Endothelial cell of umbilical vein (primary cell): Measurements from ENCODE around the gene RAB7A. TPM values are rescaled to one million over a fixed set of nuclear protein-coding genes. Genes with fewer than 3 reads are reported as not detected.

Experiments
- BruUV-seq: library from RNA; stranded (reverse); fragments of 400-500 nt; replicated peaks from 2 replicates; lab custom pipeline; 2021; lab: Mats Ljungman, UMichigan
- CTCF ChIA-PET: fragments of 300-600, 350-600 bp; sonication (Branson Sonifier 250); formaldehyde crosslinking; loops from one replicate; lab custom pipeline; 2021; ENCODE audit warnings: antibody characterized with exemption, inconsistent platforms; lab: Charles Lee
- POLR2A ChIA-PET: fragments of 300-600, 350-600 bp; sonication (Branson Sonifier 250); formaldehyde crosslinking; loops from one replicate; lab custom pipeline; 2021; ENCODE audit warnings: antibody characterized with exemption, inconsistent platforms; lab: Charles Lee
- DNase-seq: peaks from one replicate; pipeline ENCODE4 v3.0.0-alpha.2; 2011; ENCODE audit warnings: low read depth, low spot score
- FAIRE-seq: peaks from 2 replicates; lab custom pipeline; 2011; peaks lifted over from hg19 to GRCh38; lab: Jason Lieb, UNC
- H2AFZ ChIP-seq: 2 replicates; pipeline ENCODE4 v1.6.0; 2012; ENCODE audit warnings: low read depth, low read length, control low read depth, inconsistent platforms
- H3K27ac ChIP-seq: 2 replicates; pipeline ENCODE4 v1.5.1; 2011; ENCODE audit warnings: low read depth, mild to moderate bottlenecking, control low read depth, low read length, moderate library complexity; ENCODE audit not compliant: insufficient read depth
- H3K27me3 ChIP-seq, 2 experiments: 2 replicates each; pipeline versions ENCODE4 v1.6.0 to v1.6.1; 2011; ENCODE audit warnings: low read length in 2 of 2, mixed read lengths in 1 of 2; ENCODE audit not compliant: control insufficient read depth in 2 of 2, insufficient read depth in 2 of 2
- H3K36me3 ChIP-seq, 2 experiments: 2 replicates in 1 of 2; 3 replicates in 1 of 2; pipeline ENCODE4 v1.5.1; 2011; ENCODE audit warnings: low read length in 2 of 2, mild to moderate bottlenecking in 1 of 2, moderate library complexity in 1 of 2; ENCODE audit not compliant: control insufficient read depth in 2 of 2, insufficient read depth in 2 of 2; ENCODE audit errors: extremely low read depth in 1 of 2
- H3K4me1 ChIP-seq: 3 replicates; pipeline ENCODE4 v1.5.1; 2011; ENCODE audit warnings: mild to moderate bottlenecking, low read length; ENCODE audit not compliant: control insufficient read depth, insufficient read depth; ENCODE audit errors: extremely low read depth
- H3K4me2 ChIP-seq: 2 replicates; pipeline ENCODE4 v1.6.1; 2011; ENCODE audit warnings: low read length, control low read depth, mixed read lengths; ENCODE audit not compliant: insufficient read depth
- H3K4me3 ChIP-seq, 3 experiments: fragments of 200-600 bp in 1 of 3; sonication (generic), shearing (Covaris generic) in 1 of 3; replicated peaks in 1 of 3; 2 replicates each; pipeline ENCODE4 v1.5.1; 2011 to 2016; ENCODE audit warnings: control low read depth in 3 of 3, low read length in 3 of 3, mild to moderate bottlenecking in 2 of 3, inconsistent platforms in 1 of 3, low read depth in 1 of 3, moderate library complexity in 1 of 3; ENCODE audit not compliant: insufficient read depth in 1 of 3
- H3K79me2 ChIP-seq: 2 replicates; pipeline ENCODE4 v1.6.0; 2012; ENCODE audit warnings: low read length, inconsistent platforms; ENCODE audit not compliant: control insufficient read depth, insufficient read depth
- H3K9ac ChIP-seq: replicated peaks from 2 replicates; pipeline ENCODE3; 2011; ENCODE audit warnings: low read length, control low read depth; ENCODE audit not compliant: insufficient read depth; ENCODE audit errors: extremely low read depth
- H3K9me1 ChIP-seq: replicated peaks from 3 replicates; pipeline ENCODE4 v1.6.0; 2011; ENCODE audit warnings: mild to moderate bottlenecking, low read length; ENCODE audit not compliant: control insufficient read depth, insufficient read depth; ENCODE audit errors: extremely low read depth
- H3K9me3 ChIP-seq: replicated peaks from 2 replicates; pipeline ENCODE4 v1.5.1; 2012; ENCODE audit warnings: low read length, inconsistent platforms; ENCODE audit not compliant: control insufficient read depth, insufficient read depth
- H4K20me1 ChIP-seq: replicated peaks from 2 replicates; pipeline ENCODE3; 2011; ENCODE audit warnings: mild to moderate bottlenecking, low read length; ENCODE audit not compliant: control insufficient read depth, insufficient read depth; ENCODE audit errors: extremely low read depth
- CTCF ChIP-seq, 2 donors: IDR thresholded peaks; 1 replicate in 1 of 2; 2 replicates in 1 of 2; pipeline ENCODE4 v1.5.1; 2011; ENCODE audit warnings: low read length in 2 of 2, mild to moderate bottlenecking in 2 of 2, moderate library complexity in 2 of 2, control low read depth in 1 of 2, inconsistent platforms in 1 of 2, low read depth in 1 of 2; ENCODE audit not compliant: insufficient read depth in 1 of 2; ENCODE audit errors: extremely low read depth in 1 of 2
- EZH2 ChIP-seq: IDR thresholded peaks from 2 replicates; pipeline ENCODE4 v1.6.1; 2012; ENCODE audit warnings: borderline replicate concordance, low read depth, mild to moderate bottlenecking, moderate library complexity, low read length, inconsistent platforms; ENCODE audit not compliant: severe bottlenecking
- FOS ChIP-seq: IDR thresholded peaks from 2 replicates; pipeline ENCODE4 v1.6.1; 2011; ENCODE audit warnings: mild to moderate bottlenecking, low read length, moderate library complexity, borderline replicate concordance; ENCODE audit not compliant: insufficient read depth
- GATA2 ChIP-seq: IDR thresholded peaks from 2 replicates; pipeline ENCODE4 v1.7.0; 2011; ENCODE audit warnings: low read depth, mild to moderate bottlenecking, moderate library complexity, mixed read lengths, low read length; ENCODE audit not compliant: insufficient read length, insufficient read depth
- JUN ChIP-seq: IDR thresholded peaks from 2 replicates; pipeline ENCODE4 v1.6.1; 2011; ENCODE audit warnings: borderline replicate concordance, low read depth; ENCODE audit not compliant: insufficient read length, insufficient read depth
- MAX ChIP-seq: IDR thresholded peaks from 2 replicates; pipeline ENCODE4 v1.6.1; 2011; ENCODE audit not compliant: insufficient read depth, insufficient read length
- MYC ChIP-seq: IDR thresholded peaks from one replicate; pipeline ENCODE4 v1.6.1; 2011; ENCODE audit warnings: mild to moderate bottlenecking, low read depth, low read length
- POLR2A ChIP-seq: IDR thresholded peaks from 2 replicates; pipeline ENCODE4 v1.6.1; 2012; ENCODE audit warnings: low read depth, mild to moderate bottlenecking, control low read depth, low read length
- POLR2AphosphoS5 ChIP-seq: IDR thresholded peaks from 2 replicates; pipeline ENCODE4 v1.6.1; 2012; ENCODE audit warnings: low read depth, mild to moderate bottlenecking, control low read depth, low read length, moderate library complexity; ENCODE audit not compliant: insufficient read depth
- dilution Hi-C: fragments of 300-500 bp; cut with MboI; formaldehyde crosslinking; loops from one replicate; pipeline ENCODE4 v1.15.0; 2019; ENCODE audit warnings: low sequenced_read_pairs; ENCODE audit not compliant: extremely low pct_ligation_motif_present
- intact Hi-C: fragments of 100-400 bp; cut with micrococcal nuclease; formaldehyde crosslinking; loops from one replicate; pipeline ENCODE4 v1.10.0; 2022
- polyA plus RNA-seq, 4 experiments: library from polyadenylated mRNA; depleted of rRNA in 3 of 4; stranded (reverse) in 3 of 4; unstranded in 1 of 4; fragments of >200 nt; gene quantifications; 2 replicates each; pipeline versions ENCODE4 v1.2.1 to v1.2.3, GENCODE V29; 2011 to 2012; ENCODE audit warnings: missing spikeins in 1 of 4
- total RNA-seq: library from RNA; stranded (reverse); gene quantifications from 2 replicates; pipeline ENCODE4 v1.2.3, GENCODE V29; 2021

RAB7A gene
- total and polyA plus RNA-seq, 2 donors (not counting 3 experiments of a cell fraction or from before 2014, with no cell fraction given) = 243 to 262 TPM

DNA sequence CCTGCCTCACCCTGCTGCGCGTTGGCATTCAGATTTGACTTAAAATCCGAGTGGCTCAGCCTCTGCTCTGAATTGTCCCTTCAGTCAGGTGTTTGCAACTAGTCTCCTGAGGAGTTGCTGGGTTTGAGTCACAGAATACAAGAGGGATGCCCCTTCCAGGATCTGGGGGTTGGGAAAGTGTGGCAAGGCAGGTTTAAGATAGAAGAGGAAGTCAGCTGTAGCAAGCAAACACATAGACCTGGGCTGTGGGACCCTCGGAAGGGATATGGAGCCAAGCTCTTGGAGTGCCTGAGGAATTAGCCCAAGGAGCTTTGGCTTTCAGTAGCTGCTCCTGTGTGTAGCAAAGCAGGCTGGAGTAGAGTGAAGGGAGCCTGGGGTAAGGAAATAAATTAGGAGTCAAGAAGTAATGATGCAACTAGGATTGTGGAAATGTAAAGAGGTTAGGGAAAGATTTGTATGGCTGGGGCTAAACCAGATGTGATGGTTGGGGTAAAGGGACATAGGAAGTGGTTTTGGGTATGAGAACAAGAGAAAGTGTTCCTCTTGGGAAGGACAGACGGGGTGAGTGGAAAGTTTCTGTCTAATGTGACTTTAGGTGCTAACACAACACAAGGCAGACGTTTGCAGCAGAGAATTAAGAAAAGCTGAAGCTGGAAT lies 41.2 kb downstream of the RAB7A start:
- H3K4me1 ChIP-seq = no peaks in the 10 kb centered on the region
- H3K9ac ChIP-seq = no peak overlapping the region
- FAIRE-seq = no peak
- peaks cover 95% of the 10 kb centered on the region for H3K79me2 ChIP-seq
- H3K4me2 ChIP-seq = no peak overlapping the region
- H3K27ac ChIP-seq = no peak overlapping the region
- intact Hi-C loops = no loop called here
- DNase-seq = no peak
- POLR2A ChIA-PET = no interaction called here
- no peak overlapping the region for H2AFZ ChIP-seq
- CTCF ChIA-PET = interaction anchor here (0.9 to 2.3 kb wide), 3 partner anchors 8 to 87 kb away, joined by 4 to 8 read pairs (median 6); no protein-coding TSS in a partner anchor
- TF ChIP-seq MYC (no peak), MAX (no peak), EZH2 (no peak), GATA2 (no peak), POLR2A (no peak), FOS (no peak), CTCF (IDR thresholded peaks at IDR 0.05; ENCODE audit: extremely low read depth in 1 of 2, insufficient read depth in 1 of 2, low read depth in 1 of 2, low read length in 2 of 2) (no peak), JUN (no peak), POLR2AphosphoS5 (no peak)
- H3K9me1 ChIP-seq = no peaks in the 10 kb centered on the region
- no peaks in the 10 kb centered on the region for H3K36me3 ChIP-seq
- dilution Hi-C loops = no loop called here
- H4K20me1 ChIP-seq = peaks cover 17% of the 10 kb centered on the region
- BruUV-seq = no TSS peak
- H3K9me3 ChIP-seq = no peaks in the 10 kb centered on the region
- no peak overlapping the region for H3K4me3 ChIP-seq
- H3K27me3 ChIP-seq = no peaks in the 10 kb centered on the region
